GM12864 (cell line): ENCODE data around the gene ZNF764.
"Not testable (repeated sequence)": the region's sequence is repeated elsewhere in the genome, so short reads cannot be mapped to it uniquely, and the experiment has no call there.

Experiments used
- DNase-seq: peaks from one replicate; pipeline ENCODE4 v3.0.0-alpha.2; 2011; ENCODE audit warnings: low read depth
- H3K4me3 ChIP-seq: 2 replicates; pipeline ENCODE4 v1.5.1; 2011; ENCODE audit warnings: mild to moderate bottlenecking, low read depth, low read length, control low read depth
- CTCF ChIP-seq: IDR thresholded peaks from 2 replicates; pipeline ENCODE4 v1.5.1; 2011; ENCODE audit warnings: low read depth, mild to moderate bottlenecking, moderate library complexity, low read length, control low read depth, inconsistent platforms; ENCODE audit errors: missing control alignments

ZNF764 gene

DNA sequence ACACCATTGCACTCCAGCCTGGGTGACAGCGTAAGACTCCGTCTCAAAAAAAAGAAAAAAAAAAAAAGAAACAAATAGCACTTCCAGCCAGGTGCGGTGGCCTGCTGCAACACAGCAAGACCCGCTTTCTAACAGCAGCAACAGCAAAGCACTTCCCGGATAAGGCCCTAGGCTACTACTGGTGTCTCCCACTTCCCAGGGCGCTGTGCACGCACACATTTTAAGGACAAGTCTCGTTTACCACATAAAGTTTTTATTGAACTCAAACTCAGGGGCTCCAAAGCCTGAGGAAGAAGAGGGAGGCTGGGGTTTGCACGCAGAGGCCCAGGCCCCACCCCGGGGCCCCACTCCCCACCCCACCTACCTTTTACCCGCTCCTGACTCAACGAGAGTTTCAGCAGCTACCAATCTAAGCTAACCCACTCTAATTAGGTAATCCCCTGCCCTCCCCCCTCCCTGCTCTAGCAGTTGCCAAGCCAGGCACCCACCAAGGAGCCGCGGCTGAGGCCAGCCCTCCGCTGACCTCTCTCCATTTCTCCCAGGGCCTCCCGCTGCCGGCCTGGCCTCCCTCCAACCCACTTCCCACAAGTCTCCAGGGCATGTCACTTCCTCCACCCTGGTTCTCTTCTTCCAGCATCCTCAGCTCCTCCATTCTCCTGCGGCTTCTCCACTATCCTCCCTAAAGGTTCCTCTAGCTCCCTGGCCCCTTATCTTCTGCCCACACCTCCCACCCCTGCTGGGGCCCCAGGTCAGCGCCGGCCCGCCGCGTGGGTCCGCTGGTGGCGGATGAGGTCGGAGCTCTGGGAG lies 34.2 kb downstream of the ZNF764 start:
- TF ChIP-seq CTCF: no peak
- no peak overlapping the region for H3K4me3 ChIP-seq
- DNase-seq: no peak

- DNase-seq, H3K4me3 ChIP-seq: not testable (repeated sequence)
These were observed 35.3 kb downstream of the ZNF764 start for GRCh38 chr16:30522702-30523463.

GRCh38 chr16:30521873-30522641 lies 36.1 kb downstream of the ZNF764 start:
- TF ChIP-seq CTCF: no peak
- DNase-seq: no peak
- no peak overlapping the region for H3K4me3 ChIP-seq

- H3K4me3 ChIP-seq: no peak overlapping the region
- no peak for TF ChIP-seq CTCF
- DNase-seq: no peak
These were observed 36.7 kb downstream of the ZNF764 start for GRCh38 chr16:30521476-30521872.

DNA sequence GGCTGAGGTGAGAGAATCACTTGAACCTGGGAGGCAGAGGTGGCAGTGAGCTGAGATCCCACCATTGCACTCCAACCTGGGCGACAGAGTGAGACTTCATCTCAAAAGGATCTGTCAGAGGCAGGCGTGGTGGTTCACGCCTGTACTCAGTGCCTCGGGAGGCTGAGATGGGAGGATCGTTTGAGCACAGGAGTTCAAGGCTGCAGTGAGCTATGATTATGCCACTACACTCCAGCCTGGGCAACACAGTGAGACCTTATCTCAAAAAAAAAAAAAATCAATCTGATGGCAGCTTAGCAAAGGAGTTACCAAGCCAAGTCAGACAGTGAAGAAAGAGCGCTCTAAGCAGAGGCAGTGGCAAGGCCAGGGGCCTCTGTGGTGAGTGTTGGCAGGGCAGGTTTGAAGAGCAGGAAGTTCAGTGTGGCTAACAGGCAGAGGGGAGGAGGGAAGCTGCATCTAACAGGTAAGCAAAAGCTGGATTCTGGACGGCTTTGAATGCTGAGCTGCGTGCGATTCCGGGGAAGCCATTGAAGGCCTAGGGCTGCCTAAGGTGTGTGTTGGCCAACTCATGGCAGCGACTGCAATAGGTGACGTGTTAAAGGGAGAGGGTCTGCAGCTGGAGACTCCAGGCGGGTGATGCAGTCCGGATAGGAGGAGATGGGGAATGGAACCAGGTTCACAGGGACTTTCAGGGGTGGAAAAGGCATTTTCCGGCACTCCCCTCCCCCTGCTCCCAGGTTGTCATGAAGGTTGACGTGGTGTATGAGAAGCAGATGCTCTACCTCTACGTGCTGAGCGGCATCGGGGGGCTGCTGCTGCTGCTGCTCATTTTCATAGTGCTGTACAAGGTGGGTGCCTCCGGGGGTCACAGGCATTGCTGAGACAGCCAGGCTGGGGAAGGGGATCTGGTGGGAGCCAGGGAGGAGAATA lies 38.8 kb downstream of the ZNF764 start:
- TF ChIP-seq CTCF: no peak
- DNase-seq: no peak
- no peak overlapping the region for H3K4me3 ChIP-seq

- no peak for TF ChIP-seq CTCF
- no peak for DNase-seq
- no peak overlapping the region for H3K4me3 ChIP-seq
These were observed 39.6 kb downstream of the ZNF764 start for GRCh38 chr16:30518552-30518951.
